Body of pancreas (tissue), 4 donors: ENCODE measurements around the gene MYO3A. TPM values are rescaled to one million over a fixed set of nuclear protein-coding genes. Genes with fewer than 3 reads are reported as not detected.

Experiments used
- ATAC-seq: fragments of 150-250 bp; one replicate; pipeline ENCODE4 v1.9.1; 2016
- DNase-seq, 4 donors: peaks; one replicate each; pipeline ENCODE4 v3.0.0-alpha.2; 2019
- H3K27ac ChIP-seq, 4 donors: fragments of 200-600 bp; sonication (generic); 1 replicate in 3 of 4; 2 replicates in 1 of 4; pipeline versions ENCODE4 v1.5.1 to v1.6.1; 2016 to 2019; ENCODE audit warnings: mild to moderate bottlenecking in 1 of 4, mixed read lengths in 1 of 4, moderate library complexity in 1 of 4
- H3K27me3 ChIP-seq, 2 donors: fragments of 200-600 bp; sonication (generic); one replicate each; pipeline ENCODE4 v1.6.0; 2016; ENCODE audit warnings: mild to moderate bottlenecking in 1 of 2
- H3K36me3 ChIP-seq, 2 donors: fragments of 200-600 bp; sonication (generic); replicated peaks in 1 of 2; 2 replicates each; pipeline ENCODE4 v1.5.1; 2016; ENCODE audit warnings: low read depth in 2 of 2; ENCODE audit not compliant: insufficient read depth in 1 of 2
- H3K4me1 ChIP-seq: fragments of 200-600 bp; sonication (generic); one replicate; pipeline ENCODE4 v1.6.0; 2016
- H3K4me3 ChIP-seq, 2 donors: fragments of 200-600 bp; sonication (generic); 1 replicate in 1 of 2; 2 replicates in 1 of 2; pipeline ENCODE4 v1.5.1; 2016 to 2019
- H3K9me3 ChIP-seq, 3 donors: fragments of 200-600 bp; sonication (generic); 1 replicate in 2 of 3; 2 replicates in 1 of 3; pipeline ENCODE4 v1.5.1; 2016
- POLR2A ChIP-seq, 3 donors: fragments of 450-650 bp; IDR thresholded peaks; one replicate each; pipeline ENCODE4 v1.6.1; 2016; ENCODE audit warnings: antibody characterized with exemption in 3 of 3, mild to moderate bottlenecking in 2 of 3
- WGBS, 2 donors: methylation state at CpG; one replicate each; pipeline ENCODE4 v1.1.5; 2017; 5-methylcytosine and 5-hydroxymethylcytosine counted together
- intact Hi-C: fragments of 100-400 bp; cut with DNase I; formaldehyde crosslinking; loops from one replicate; pipeline ENCODE4 v1.15.1; 2023
- total RNA-seq, 2 donors: library from RNA; depleted of rRNA; stranded (reverse); fragments of >200 nt; gene quantifications; one replicate each; pipeline ENCODE4 v1.1.0, GENCODE V29; 2016
- TF ChIP-seq, protein P1 (sequence below), 7 experiments: fragments of 450-650 bp in 4 of 7; fragments of 200-600 bp in 3 of 7; sonication (generic) in 3 of 7; IDR thresholded peaks; one replicate each; pipeline ENCODE4 v1.5.1; 2016 to 2019; ENCODE audit warnings: antibody characterized with exemption in 7 of 7

The MYO3A gene
- total RNA-seq, 2 donors from 2014 or later, result 1.6 to 3.4 TPM

DNA sequence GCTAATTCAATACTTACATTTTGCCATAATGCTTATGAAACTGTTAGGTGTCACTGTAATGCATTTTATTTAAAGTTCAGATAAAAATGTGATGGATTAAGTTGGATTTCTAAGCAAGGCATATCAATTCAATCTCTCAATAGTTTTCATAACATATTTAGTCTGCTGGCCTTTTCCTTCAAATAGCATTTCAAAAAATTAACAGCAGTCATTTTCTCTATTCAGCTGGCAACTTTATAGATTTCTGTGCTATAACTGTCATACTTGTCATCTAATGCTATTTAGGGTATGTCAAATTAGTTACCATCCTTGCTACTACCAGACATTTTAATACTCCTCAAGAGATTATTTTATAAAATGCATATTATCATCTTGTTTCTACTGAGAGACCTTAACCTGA lies 286.9 kb downstream of the MYO3A start:
- no peak for TF ChIP-seq POLR2A (IDR thresholded peaks at IDR 0.05)
- TF ChIP-seq, protein P1, sequence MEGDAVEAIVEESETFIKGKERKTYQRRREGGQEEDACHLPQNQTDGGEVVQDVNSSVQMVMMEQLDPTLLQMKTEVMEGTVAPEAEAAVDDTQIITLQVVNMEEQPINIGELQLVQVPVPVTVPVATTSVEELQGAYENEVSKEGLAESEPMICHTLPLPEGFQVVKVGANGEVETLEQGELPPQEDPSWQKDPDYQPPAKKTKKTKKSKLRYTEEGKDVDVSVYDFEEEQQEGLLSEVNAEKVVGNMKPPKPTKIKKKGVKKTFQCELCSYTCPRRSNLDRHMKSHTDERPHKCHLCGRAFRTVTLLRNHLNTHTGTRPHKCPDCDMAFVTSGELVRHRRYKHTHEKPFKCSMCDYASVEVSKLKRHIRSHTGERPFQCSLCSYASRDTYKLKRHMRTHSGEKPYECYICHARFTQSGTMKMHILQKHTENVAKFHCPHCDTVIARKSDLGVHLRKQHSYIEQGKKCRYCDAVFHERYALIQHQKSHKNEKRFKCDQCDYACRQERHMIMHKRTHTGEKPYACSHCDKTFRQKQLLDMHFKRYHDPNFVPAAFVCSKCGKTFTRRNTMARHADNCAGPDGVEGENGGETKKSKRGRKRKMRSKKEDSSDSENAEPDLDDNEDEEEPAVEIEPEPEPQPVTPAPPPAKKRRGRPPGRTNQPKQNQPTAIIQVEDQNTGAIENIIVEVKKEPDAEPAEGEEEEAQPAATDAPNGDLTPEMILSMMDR (IDR thresholded peaks at IDR 0.05), result no peak
- H3K9me3 ChIP-seq, result no peaks in the 10 kb centered on the region
- no peaks in the 10 kb centered on the region for H3K36me3 ChIP-seq
- peaks cover 23% of the 10 kb centered on the region for H3K4me1 ChIP-seq
- no peak overlapping the region for H3K4me3 ChIP-seq
- no peak overlapping the region for H3K27ac ChIP-seq
- no peak for ATAC-seq
- intact Hi-C loops, result no loop called here
- DNase-seq, result no peak
- peaks cover 0 to 39% of the 10 kb centered on the region in 2 donors for H3K27me3 ChIP-seq

DNA sequence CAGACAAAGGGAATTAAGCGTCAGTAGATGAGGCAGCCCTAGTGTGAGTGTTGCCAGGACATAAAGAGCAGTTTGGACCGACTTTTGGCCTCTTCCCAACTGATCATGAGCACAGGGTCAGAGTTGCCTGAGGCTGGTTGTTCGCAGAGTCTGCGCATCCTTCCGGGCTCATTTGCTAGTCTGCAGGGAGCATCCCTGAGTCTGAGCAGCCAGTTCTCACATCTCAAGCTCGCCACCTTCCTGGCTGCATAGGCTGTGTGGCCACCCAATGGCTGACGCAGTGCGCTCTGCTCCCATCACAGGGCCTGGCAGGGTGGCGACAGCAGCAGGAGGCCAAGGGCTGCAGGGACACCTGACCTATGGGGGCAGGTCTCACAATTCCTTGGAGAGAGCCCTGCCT lies 287.5 kb downstream of the MYO3A start:
- peaks cover 0 to 38% of the 10 kb centered on the region in 2 donors for H3K27me3 ChIP-seq
- TF ChIP-seq, protein P1 (IDR thresholded peaks at IDR 0.05), result no peak
- peak in 1 of 3 donors; percentile 20 for TF ChIP-seq POLR2A (IDR thresholded peaks at IDR 0.05)

DNA sequence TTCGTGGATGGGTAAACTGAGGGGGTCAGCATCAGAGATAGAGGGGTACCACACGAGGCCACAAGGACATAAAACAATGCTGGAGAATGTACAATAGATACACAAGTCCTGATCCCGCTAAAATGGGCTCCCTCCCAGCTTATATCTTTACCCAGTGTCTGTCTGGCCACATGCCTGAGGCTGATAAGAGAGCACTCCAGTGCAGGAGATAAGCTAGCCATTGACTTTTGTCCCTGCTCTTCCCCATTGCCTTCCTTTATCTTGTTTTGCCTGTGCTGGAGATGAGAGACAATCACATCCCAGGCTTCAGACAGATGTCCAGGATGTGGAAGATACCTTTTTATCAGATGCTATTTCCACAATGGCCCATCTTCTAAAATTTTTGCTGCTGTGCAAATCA lies 288.5 kb downstream of the MYO3A start:
- Histone ChIP-seq H3K36me3 (no peaks in the 10 kb centered on the region), H3K9me3 (no peaks in the 10 kb centered on the region), H3K4me3 (no peak overlapping the region), H3K4me1 (peaks cover 7% of the 10 kb centered on the region), H3K27ac (no peak overlapping the region), H3K27me3 (peaks cover 0 to 28% of the 10 kb centered on the region in 2 donors)
- TF ChIP-seq, protein P1 (IDR thresholded peaks at IDR 0.05), result no peak
- TF ChIP-seq POLR2A (IDR thresholded peaks at IDR 0.05), result no peak
- ATAC-seq, result no peak
- no peak for DNase-seq
- intact Hi-C loops, result no loop called here
- 6 to 16% methylated on average over 3 of the region's 3 CpGs for WGBS, 2 donors

More for the DNA sequence above, 287.5 kb downstream of the MYO3A start:
- H3K9me3 ChIP-seq, result no peaks in the 10 kb centered on the region
- peak; percentile 40 for ATAC-seq
- intact Hi-C loops, result no loop called here
- 11 to 12% methylated on average over 9 of the region's 9 CpGs for WGBS, 2 donors
- peaks cover 17% of the 10 kb centered on the region for H3K4me1 ChIP-seq
- no peak overlapping the region for H3K27ac ChIP-seq
- peak in 1 of 4 donors; percentile 14 for DNase-seq
- H3K36me3 ChIP-seq, result no peaks in the 10 kb centered on the region
- no peak overlapping the region for H3K4me3 ChIP-seq

DNA sequence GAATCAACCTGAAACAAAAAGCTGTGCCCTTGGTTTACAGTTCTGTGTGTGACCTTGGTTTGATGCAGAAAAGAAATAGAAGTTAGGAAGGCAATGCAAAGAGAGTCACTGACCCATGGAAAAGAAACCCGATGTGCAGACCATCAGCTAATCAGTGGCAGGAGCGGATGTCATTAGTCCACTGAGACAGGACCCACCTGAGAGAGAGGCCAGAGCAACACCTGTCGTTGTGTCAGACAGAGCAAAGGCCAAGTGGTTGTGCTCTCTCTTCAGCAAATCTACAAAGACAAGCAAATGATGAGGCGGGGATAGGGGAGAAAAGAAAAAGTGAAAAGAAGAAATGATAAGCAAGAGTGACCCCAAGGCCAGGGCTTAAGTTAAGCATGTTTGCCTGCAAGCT lies 291.3 kb downstream of the MYO3A start:
- TF ChIP-seq POLR2A (IDR thresholded peaks at IDR 0.05), result no peak
- H3K27ac ChIP-seq, result no peak overlapping the region
- DNase-seq, result no peak
- H3K36me3 ChIP-seq, result no peaks in the 10 kb centered on the region
- H3K4me3 ChIP-seq, result no peak overlapping the region
- no peak for ATAC-seq
- intact Hi-C loops, result no loop called here
- H3K27me3 ChIP-seq, result peaks cover 0 to 14% of the 10 kb centered on the region in 2 donors
- 28 to 43% methylated on average over 4 of the region's 4 CpGs for WGBS, 2 donors
- no peaks in the 10 kb centered on the region for H3K9me3 ChIP-seq
- no peaks in the 10 kb centered on the region for H3K4me1 ChIP-seq

DNA sequence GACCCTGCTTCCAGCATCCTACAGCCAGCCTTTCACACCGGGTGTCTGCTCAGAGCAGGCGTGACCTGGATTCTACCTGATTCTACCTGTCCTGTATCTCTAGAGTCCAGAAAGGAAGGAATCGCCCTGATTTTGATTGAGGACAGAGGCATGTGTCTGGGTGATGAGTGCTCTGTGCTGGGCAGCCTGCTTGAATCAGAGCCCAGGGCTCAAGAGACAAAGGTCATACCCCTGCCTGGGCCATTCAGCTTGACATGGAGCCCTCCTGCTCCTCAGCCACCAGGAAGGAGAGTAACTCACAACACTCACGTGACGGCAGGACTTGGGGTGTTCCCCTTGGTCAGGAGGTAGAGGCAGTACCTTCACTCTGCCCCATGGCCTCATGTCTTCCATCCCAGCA lies 293.8 kb downstream of the MYO3A start:
- Histone ChIP-seq H3K4me3 (no peak overlapping the region), H3K9me3 (no peaks in the 10 kb centered on the region), H3K27ac (no peak overlapping the region), H3K27me3 (no peaks in the 10 kb centered on the region), H3K4me1 (no peaks in the 10 kb centered on the region), H3K36me3 (no peaks in the 10 kb centered on the region)
- no peak for DNase-seq
- ATAC-seq, result no peak
- intact Hi-C loops, result no loop called here
- TF ChIP-seq, protein P1 (IDR thresholded peaks at IDR 0.05), result no peak
- no peak for TF ChIP-seq POLR2A (IDR thresholded peaks at IDR 0.05)
- WGBS, 2 donors, result 62 to 85% methylated on average over 4 to 5 of the region's 5 CpGs
